Measurements from ENCODE around the gene TENT5C. TPM values are rescaled to one million over a fixed set of nuclear protein-coding genes. Genes with fewer than 3 reads are reported as not detected.

The TENT5C gene
- total RNA-seq, 2 donors from 2014 or later: 16.3 to 21.6 TPM

- DNase-seq (no peak), ATAC-seq (no peak)
- intact Hi-C loops (cut with DNase I): no loop called here
These were observed 18.1 kb upstream of the TENT5C start for GRCh38 chr1:117587499-117588356.

- intact Hi-C loops (cut with DNase I): no loop called here
- DNase-seq (no peak), ATAC-seq (no peak)
These were observed 16.3 kb upstream of the TENT5C start for GRCh38 chr1:117589544-117589943.

- intact Hi-C loops (cut with DNase I): no loop called here
- DNase-seq (no peak), ATAC-seq (no peak)
These were observed 15.4 kb upstream of the TENT5C start for GRCh38 chr1:117590273-117590925.

- intact Hi-C loops (cut with DNase I): no loop called here
- no peak for DNase-seq
- ATAC-seq: peak in 1 of 2 donors; percentile 32
These were observed 14.6 kb upstream of the TENT5C start for GRCh38 chr1:117591252-117591651.

GRCh38 chr1:117592155-117592554 lies 13.7 kb upstream of the TENT5C start:
- no peak for DNase-seq
- no peak for ATAC-seq

GRCh38 chr1:117594261-117594990 lies 11.4 kb upstream of the TENT5C start:
- intact Hi-C loops (cut with DNase I): no loop called here
- DNase-seq: no peak
- no peak for ATAC-seq

More at GRCh38 chr1:117592155-117592554, 13.7 kb upstream of the TENT5C start:
- intact Hi-C loops (cut with DNase I): no loop called here

- DNase-seq: no peak
- intact Hi-C loops (cut with DNase I): no loop called here
- ATAC-seq: no peak
These were observed 9.7 kb upstream of the TENT5C start for GRCh38 chr1:117596023-117596720.

- no peak for ATAC-seq
- intact Hi-C loops (cut with DNase I): no loop called here
- no peak for DNase-seq
These were observed 7.4 kb upstream of the TENT5C start for GRCh38 chr1:117598489-117598888.

GRCh38 chr1:117599286-117600221 lies 6.3 kb upstream of the TENT5C start:
- intact Hi-C loops (cut with DNase I): loop anchor here in 1 of 2 donors (10.0 kb wide), 1 partner anchor 155 kb away; no protein-coding TSS in a partner anchor
- DNase-seq (peak; percentile 64), ATAC-seq (peak; percentile 50 to 69)

GRCh38 chr1:117600325-117600943 lies 5.4 kb upstream of the TENT5C start:
- ATAC-seq: peak in 1 of 2 donors; percentile 7

GRCh38 chr1:117600966-117601365 lies 4.9 kb upstream of the TENT5C start:
- peak in 1 of 2 donors; percentile 34 for ATAC-seq
- intact Hi-C loops (cut with DNase I): loop anchor here in 1 of 2 donors (10.0 kb wide), 1 partner anchor 154 kb away; no protein-coding TSS in a partner anchor
- peak; percentile 46 for DNase-seq

More at GRCh38 chr1:117600325-117600943, 5.4 kb upstream of the TENT5C start:
- no peak for DNase-seq
- intact Hi-C loops (cut with DNase I): loop anchor here in 1 of 2 donors (10.0 kb wide), 1 partner anchor 154 kb away; no protein-coding TSS in a partner anchor

- no peak for DNase-seq
- no peak for ATAC-seq
- intact Hi-C loops (cut with DNase I): loop anchor here in 1 of 2 donors (10.0 kb wide), 1 partner anchor 152 kb away; no protein-coding TSS in a partner anchor
These were observed 3.0 kb upstream of the TENT5C start for GRCh38 chr1:117602862-117603261.

GRCh38 chr1:117605164-117605773 lies 579 bp upstream of the TENT5C start:
- peak; percentile 45 for DNase-seq
- peak; percentile 3 to 10 for ATAC-seq
- intact Hi-C loops (cut with DNase I): loop anchor here (5.0 to 10.0 kb wide), 3 partner anchors 72 to 152 kb away; no protein-coding TSS in a partner anchor

- peak; percentile 7 to 16 for ATAC-seq
- intact Hi-C loops (cut with DNase I): loop anchor here (5.0 to 10.0 kb wide), 3 partner anchors 70 to 150 kb away; no protein-coding TSS in a partner anchor
- DNase-seq: peak; percentile 37
These were observed 992 bp downstream of the TENT5C start for GRCh38 chr1:117606649-117607430.

GRCh38 chr1:117607471-117607870 lies 1.6 kb downstream of the TENT5C start:
- DNase-seq: no peak

More at GRCh38 chr1:117607471-117607870, 1.6 kb downstream of the TENT5C start:
- no peak for ATAC-seq
- intact Hi-C loops (cut with DNase I): loop anchor here (5.0 to 10.0 kb wide), 3 partner anchors 70 to 150 kb away; no protein-coding TSS in a partner anchor

All from left cardiac atrium (tissue), 4 donors.